C4-2B (cell line): Measurements from ENCODE around the gene PYGO1.

Experiments used
- H3K27ac ChIP-seq: fragments of 450-650 bp; 2 replicates; pipeline ENCODE4 v1.5.1; 2017
- ZFX ChIP-seq: fragments of 450-650 bp; IDR thresholded peaks from 2 replicates; pipeline ENCODE4 v1.6.1; 2017
- TF ChIP-seq, protein P1 (sequence below): fragments of 450-650 bp; conservative IDR thresholded peaks from 2 replicates; pipeline ENCODE4 v1.5.1; 2017; ENCODE audit warnings: mild to moderate bottlenecking

PYGO1 gene

DNA sequence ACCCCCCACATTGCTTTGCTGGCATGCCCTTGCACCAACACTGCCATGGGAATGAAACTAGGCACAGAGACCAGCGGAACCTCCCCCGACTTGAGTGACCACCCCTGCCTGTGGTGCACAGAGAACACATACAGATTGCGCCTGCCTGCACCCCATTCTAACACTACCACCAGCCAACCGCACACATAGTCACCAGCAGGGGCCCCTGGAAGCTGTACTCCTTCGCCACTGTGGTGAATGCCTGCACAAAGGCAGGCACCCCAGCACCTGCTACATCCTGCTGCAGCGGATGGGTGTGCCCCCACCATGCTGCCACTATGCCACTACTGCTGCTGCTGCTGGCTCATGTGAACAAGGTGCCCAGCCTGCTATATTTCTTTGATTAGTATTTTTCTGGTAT, 52.7 kb downstream of the PYGO1 start:
- no peak for TF ChIP-seq ZFX
- TF ChIP-seq, protein P1, sequence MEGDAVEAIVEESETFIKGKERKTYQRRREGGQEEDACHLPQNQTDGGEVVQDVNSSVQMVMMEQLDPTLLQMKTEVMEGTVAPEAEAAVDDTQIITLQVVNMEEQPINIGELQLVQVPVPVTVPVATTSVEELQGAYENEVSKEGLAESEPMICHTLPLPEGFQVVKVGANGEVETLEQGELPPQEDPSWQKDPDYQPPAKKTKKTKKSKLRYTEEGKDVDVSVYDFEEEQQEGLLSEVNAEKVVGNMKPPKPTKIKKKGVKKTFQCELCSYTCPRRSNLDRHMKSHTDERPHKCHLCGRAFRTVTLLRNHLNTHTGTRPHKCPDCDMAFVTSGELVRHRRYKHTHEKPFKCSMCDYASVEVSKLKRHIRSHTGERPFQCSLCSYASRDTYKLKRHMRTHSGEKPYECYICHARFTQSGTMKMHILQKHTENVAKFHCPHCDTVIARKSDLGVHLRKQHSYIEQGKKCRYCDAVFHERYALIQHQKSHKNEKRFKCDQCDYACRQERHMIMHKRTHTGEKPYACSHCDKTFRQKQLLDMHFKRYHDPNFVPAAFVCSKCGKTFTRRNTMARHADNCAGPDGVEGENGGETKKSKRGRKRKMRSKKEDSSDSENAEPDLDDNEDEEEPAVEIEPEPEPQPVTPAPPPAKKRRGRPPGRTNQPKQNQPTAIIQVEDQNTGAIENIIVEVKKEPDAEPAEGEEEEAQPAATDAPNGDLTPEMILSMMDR = no peak
- no peak overlapping the region for H3K27ac ChIP-seq

GRCh38 chr15:55532944-55533343, 55.2 kb downstream of the PYGO1 start:
- no peak for TF ChIP-seq ZFX
- TF ChIP-seq, protein P1 = no peak
- no peak overlapping the region for H3K27ac ChIP-seq

GRCh38 chr15:55530861-55531313, 57.3 kb downstream of the PYGO1 start:
- no peak overlapping the region for H3K27ac ChIP-seq
- TF ChIP-seq, protein P1 = no peak
- TF ChIP-seq ZFX = no peak

GRCh38 chr15:55528812-55529211, 59.3 kb downstream of the PYGO1 start:
- H3K27ac ChIP-seq = no peak overlapping the region
- TF ChIP-seq, protein P1 = no peak
- no peak for TF ChIP-seq ZFX

- H3K27ac ChIP-seq = no peak overlapping the region
- no peak for TF ChIP-seq ZFX
- TF ChIP-seq, protein P1 = no peak
Measured at GRCh38 chr15:55527150-55527549, 61.0 kb downstream of the PYGO1 start.

- no peak for TF ChIP-seq ZFX
- TF ChIP-seq, protein P1 = peak; percentile 76
- no peak overlapping the region for H3K27ac ChIP-seq
Measured at GRCh38 chr15:55526559-55527036, 61.5 kb downstream of the PYGO1 start.

DNA sequence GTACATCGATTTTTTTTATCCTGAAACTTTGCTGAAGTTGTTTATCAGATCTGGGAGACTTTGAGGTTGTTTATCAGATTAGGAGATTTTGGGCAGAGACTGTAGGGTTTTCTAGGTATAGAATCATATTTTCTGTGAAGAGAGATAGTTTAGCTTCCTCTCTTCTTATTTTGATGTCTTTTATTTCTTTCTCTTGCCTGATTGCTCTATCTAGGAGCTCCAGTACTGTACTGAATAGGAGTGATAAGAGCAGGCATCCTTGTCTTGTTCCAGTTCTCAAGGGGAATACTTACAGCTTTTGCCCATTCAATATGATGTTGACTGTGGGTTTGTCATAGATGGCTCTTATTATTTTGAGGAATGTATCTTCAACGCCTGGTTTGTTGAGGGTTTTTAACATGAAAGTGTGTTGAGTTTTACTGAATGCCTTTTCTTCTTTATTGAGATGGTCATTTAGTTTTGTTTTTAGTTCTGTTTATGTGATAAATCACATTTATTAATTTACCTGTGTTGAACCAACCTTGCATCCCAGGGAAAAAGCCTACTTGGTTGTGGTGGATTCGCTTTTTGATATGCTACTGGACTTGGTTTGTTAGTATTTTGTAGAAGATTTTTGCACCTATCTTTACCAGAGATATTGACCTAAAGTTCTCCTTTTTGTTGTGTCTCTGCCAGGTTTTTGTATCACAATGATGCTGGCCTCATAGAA, 65.2 kb downstream of the PYGO1 start:
- no peak overlapping the region for H3K27ac ChIP-seq
- no peak for TF ChIP-seq ZFX
- TF ChIP-seq, protein P1 = no peak
